DMS153 (cell line): Measurements from ENCODE around the gene AK8.

Source experiments
- DNase-seq: peaks from one replicate; lab custom pipeline; 2025; lab: John Stamatoyannopoulos, UW

The AK8 gene

GRCh38 chr9:132825430-132825829, 52.7 kb downstream of the AK8 start:
- DNase-seq = no peak

DNA sequence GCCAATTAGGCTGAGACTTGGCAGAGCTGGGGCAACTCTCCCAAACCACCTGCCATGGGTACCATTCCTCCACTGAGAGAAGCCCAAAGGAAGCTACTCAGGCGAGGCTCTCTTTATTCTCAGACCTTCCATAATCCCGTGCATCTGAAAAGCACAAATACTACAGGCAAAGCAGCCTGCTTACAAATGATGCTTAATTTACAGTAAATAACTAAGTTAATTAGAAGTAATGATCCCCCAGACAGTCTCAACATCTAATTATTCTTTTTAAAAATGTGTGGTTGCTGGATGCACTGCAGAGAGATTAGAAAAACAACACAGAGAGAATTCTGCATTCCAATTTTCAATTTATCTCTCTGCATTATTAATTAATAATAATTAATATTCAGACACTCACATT, 53.1 kb downstream of the AK8 start:
- no peak for DNase-seq

DNA sequence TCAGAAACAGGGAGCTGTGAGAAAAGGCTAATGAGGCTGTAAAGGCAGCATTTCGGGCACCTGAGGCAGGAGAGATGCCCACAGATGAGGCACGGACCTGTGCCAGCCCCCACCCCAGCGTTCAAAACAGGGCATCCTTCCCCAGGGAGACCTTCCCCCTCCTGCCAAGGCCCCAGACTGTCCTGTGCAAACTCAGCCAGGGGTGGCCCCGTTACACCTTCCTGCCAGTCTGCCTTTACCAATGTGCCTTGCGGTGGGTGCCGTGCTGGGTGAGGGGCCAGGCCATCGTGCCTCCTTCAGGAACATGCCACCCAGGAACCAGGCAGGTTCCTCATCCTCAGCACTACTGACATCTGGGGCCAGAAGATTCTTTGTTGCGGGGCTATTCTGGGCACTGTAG, 53.9 kb downstream of the AK8 start:
- DNase-seq = no peak

GRCh38 chr9:132823370-132824145, 54.5 kb downstream of the AK8 start:
- DNase-seq = no peak

GRCh38 chr9:132820169-132820944, 57.7 kb downstream of the AK8 start:
- no peak for DNase-seq

GRCh38 chr9:132818588-132818987, 59.5 kb downstream of the AK8 start:
- DNase-seq = no peak

GRCh38 chr9:132814937-132815336, 63.1 kb downstream of the AK8 start:
- no peak for DNase-seq

DNA sequence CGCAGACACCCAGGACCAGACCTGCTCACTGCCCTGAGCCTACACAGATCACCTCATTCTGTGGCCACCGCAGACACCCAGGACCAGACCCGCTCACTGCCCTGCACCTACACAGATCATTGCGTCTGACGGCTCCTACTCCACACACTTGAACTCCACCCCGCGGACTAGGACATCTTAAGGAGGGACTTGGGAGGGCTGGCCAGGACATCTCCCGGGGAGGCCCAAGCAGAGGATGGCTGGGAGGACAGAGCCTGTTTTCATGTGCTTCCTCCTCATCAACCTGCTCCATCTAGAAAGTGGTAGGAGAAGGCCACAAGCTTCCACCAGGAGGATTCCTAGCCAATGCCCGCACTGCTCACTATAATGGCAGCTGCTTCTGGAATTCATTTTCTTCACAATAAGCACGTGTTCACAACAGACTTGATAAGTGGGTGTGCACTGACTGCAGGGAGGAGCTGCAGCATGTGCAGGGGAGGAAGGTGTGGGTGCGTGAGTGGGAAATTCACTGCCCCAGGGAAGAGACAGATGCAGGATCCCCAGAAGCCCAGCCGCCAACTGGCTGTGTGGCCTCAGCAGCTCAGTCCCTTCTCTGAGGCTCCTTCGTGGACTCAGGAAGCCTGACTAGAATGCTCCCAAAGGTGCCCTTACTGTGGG, 64.8 kb downstream of the AK8 start:
- no peak for DNase-seq

DNA sequence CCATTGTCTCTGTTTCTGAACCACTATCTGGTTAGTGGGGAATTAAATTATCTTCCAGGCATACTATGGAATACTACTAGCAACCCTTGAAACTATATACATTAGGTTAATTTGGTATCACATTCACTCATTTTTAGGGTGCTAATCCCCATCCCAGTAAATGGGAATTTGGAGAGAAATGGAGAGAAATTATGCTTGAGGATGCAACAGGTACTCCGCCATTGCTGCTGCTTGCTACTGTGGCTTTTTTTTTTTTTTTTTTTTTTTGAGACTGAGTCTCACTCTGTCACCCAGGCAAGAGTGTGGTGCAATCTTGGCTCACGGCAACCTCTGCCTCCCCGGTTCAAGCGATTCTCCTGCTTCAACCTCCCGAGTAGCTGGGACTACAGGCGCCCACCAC, 66.1 kb downstream of the AK8 start:
- no peak for DNase-seq

- no peak for DNase-seq
These were observed 67.8 kb downstream of the AK8 start for GRCh38 chr9:132810314-132810713.

DNA sequence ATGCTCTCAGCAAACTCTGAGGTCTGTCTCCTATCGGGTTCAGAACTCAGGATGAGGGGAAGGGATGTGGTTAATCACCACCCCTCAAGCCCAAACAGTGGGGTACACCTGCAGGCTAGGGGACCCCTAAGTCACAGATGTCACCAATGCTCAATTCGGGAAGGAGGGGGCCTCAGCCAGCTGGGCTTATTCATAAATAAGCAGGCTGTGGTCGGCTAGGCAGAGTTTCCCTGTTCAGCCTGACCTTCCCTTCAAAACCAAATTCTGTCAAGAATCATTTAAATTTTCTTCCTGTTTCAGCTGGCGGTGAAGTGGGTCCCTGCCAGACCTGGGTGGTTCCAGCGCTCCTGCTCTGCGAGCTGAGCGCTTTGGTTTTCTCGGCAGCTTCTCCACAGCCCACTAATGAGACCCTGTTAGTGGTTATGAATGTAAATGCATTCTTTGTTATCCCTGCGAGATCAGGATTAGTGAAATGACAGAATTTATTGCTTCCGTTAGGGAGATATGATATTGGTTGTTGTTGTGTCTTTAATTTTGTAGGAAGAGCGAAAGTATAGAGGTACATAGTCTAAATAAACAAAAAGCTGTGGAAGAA, 68.3 kb downstream of the AK8 start:
- no peak for DNase-seq

GRCh38 chr9:132808645-132809044, 69.4 kb downstream of the AK8 start:
- no peak for DNase-seq

- DNase-seq = no peak
These were observed 71.2 kb downstream of the AK8 start for GRCh38 chr9:132806723-132807421.

DNA sequence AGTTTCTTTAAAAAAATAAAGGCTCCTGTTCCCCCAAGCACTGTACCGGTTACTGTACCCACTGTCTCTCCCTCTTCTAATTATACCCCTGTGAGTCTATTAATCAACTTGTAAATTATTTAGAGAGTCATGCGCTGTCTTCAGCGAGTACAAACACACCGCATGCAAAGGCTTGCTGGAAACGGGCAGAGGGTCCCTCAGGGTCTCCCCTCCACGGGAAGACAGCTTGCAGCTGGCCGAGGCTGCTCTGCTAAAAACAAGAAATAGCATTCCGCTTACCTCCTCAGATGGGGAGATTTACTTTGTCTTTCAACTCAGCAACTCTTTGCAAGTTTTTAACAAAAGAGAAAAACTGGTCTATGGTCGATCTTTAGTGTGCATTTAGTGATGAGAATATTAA, 71.8 kb downstream of the AK8 start:
- DNase-seq = no peak

DNA sequence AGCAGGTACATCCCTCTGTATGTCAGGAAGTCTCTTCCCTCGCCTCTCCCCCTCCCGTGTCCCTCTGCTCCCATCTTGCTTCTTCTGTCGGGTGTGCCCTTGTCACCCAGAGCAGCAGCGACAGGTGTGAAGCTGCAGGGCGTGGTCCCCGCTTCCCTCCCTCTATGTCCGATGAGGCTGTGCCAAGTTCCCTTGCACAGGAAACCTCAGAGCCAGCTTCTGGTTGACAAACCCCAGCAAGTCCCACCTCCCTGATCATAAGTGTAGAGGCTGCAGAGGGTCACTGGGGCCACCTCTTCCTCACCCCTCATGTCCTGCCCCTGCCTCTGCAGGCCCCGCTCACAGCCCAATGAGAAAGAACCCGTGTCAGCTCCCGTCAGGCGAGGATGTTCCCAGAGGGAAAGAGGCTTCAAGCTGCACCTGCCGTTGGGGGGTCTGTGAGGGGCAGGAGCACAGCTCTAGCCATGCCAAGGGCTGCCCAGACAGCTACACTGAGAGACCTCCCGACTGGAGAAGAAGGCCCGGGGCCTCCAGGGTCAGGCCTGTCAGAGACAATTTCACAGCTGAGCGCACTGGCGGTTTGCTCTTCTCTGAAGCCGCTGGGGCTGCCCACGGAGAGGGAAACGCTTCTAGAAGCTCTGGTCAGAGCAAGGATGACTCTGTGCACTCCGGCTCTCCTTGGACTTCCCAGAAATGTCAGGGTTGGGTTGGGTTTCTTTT, 73.3 kb downstream of the AK8 start:
- peak; percentile 8 for DNase-seq

GRCh38 chr9:132802121-132802795, 75.8 kb downstream of the AK8 start:
- DNase-seq = no peak

DNA sequence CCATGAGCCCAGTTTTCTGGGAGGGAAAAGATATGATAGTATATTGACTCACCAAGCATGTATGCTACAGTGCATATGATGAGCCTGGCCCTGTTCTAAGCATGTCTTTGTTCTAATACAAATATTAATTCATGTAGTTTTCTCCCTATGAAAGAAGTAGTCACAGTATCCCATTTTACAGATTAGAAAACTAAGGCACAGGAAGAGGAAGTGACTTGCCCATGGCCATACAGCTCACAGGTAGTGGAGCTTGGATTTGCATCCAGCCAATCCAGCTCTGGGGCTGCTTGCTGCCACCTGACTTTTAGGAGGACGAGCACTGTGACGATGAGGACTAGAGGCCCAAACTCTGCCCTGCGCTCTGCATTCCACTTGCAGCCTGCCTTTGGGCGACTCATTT, 76.4 kb downstream of the AK8 start:
- no peak for DNase-seq

DNA sequence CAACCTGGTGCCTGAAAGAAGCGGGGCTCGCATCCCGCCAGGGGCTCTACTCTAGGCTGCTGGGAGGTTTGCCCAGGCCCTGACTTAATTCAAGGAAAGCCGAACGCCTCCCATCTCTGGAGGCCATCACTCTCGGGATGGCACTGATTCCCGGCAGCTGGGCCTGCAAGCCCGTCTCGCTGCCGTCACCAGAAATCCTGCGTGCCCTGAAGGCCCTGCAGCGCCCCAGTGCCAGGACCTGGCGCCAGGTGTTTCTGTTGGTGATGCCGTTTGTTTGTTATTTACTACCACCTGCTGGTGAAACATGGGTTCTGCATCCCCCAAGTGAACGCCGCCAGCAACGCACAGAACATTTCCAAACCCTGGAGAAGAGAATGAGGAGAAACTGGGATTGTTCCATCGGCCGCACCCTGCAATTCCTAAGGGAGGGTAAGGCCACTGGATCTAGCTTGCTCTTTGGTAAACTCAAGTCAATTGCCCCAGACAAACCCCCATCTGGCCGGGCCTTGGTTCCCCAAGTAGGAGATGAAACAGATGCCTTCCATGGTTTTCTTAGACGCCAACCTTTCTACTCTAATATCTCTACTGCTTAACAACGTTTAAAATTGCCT, 77.9 kb downstream of the AK8 start:
- DNase-seq = peak; percentile 76

GRCh38 chr9:132798817-132799790, 79.0 kb downstream of the AK8 start:
- peak; percentile 51 for DNase-seq
